GM23338 (cell line): ENCODE data around the gene CHRNA4. TPM values are rescaled to one million over a fixed set of nuclear protein-coding genes. Genes with fewer than 3 reads are reported as not detected.

Source experiments
- ATAC-seq: fragments of 200-7000 bp; cut with Tn5 transposase; 3 replicates; pipeline ENCODE4 v1.9.1; 2020
- DNase-seq: peaks from one replicate; pipeline ENCODE4 v3.0.0-alpha.2; 2015; ENCODE audit warnings: low spot score
- H2AFZ ChIP-seq: fragments of 200-600 bp; sonication (generic); 2 replicates; pipeline ENCODE4 v1.8.0; 2016; ENCODE audit warnings: antibody characterized with exemption, mild to moderate bottlenecking, moderate library complexity
- H3F3A ChIP-seq: fragments of 200-600 bp; sonication (generic); replicated peaks from 2 replicates; pipeline ENCODE4 v1.8.0; 2017; ENCODE audit warnings: antibody characterized with exemption, mixed run types, low read depth
- H3K27ac ChIP-seq: fragments of 200-600 bp; sonication (generic); 2 replicates; pipeline ENCODE4 v1.6.1; 2016; ENCODE audit warnings: low read depth
- H3K27me3 ChIP-seq: fragments of 200-600 bp; sonication (generic); 2 replicates; pipeline ENCODE4 v1.8.0; 2016; ENCODE audit warnings: mild to moderate bottlenecking, mixed run types, moderate library complexity; ENCODE audit not compliant: insufficient read depth
- H3K36me3 ChIP-seq: fragments of 200-600 bp; sonication (generic); 2 replicates; pipeline ENCODE4 v1.8.0; 2016; ENCODE audit warnings: mild to moderate bottlenecking; ENCODE audit not compliant: insufficient read depth
- H3K4me1 ChIP-seq: fragments of 200-600 bp; sonication (generic); 2 replicates; pipeline ENCODE4 v1.8.0; 2016; ENCODE audit warnings: mild to moderate bottlenecking, moderate library complexity; ENCODE audit not compliant: insufficient read depth
- H3K4me2 ChIP-seq: fragments of 200-600 bp; sonication (generic); 2 replicates; pipeline ENCODE4 v1.7.1; 2017; ENCODE audit warnings: mixed run types
- H3K4me3 ChIP-seq: fragments of 200-600 bp; sonication (generic); 2 replicates; pipeline ENCODE4 v1.6.1; 2016; ENCODE audit warnings: mixed run types
- H3K79me2 ChIP-seq: fragments of 200-600 bp; sonication (generic); replicated peaks from 2 replicates; pipeline ENCODE4 v1.8.0; 2017; ENCODE audit warnings: mild to moderate bottlenecking; ENCODE audit not compliant: insufficient read depth
- H3K9me2 ChIP-seq: fragments of 200-600 bp; sonication (generic); 2 replicates; pipeline ENCODE4 v1.8.0; 2017; ENCODE audit not compliant: insufficient read depth
- H4K20me1 ChIP-seq: fragments of 200-600 bp; sonication (generic); replicated peaks from 2 replicates; pipeline ENCODE4 v1.8.0; 2017; ENCODE audit warnings: mild to moderate bottlenecking; ENCODE audit not compliant: insufficient read depth
- H3K27ac Mint-ChIP-seq: 2 replicates; pipeline ENCODE4 v1.8.0; 2020; ENCODE audit warnings: inconsistent platforms, mild to moderate bottlenecking, moderate library complexity, mixed read lengths
- H3K27me3 Mint-ChIP-seq: 3 replicates; pipeline ENCODE4 v1.8.0; 2022; ENCODE audit warnings: low read depth, mild to moderate bottlenecking, moderate library complexity, mixed read lengths, inconsistent platforms; ENCODE audit not compliant: insufficient read depth, poor library complexity
- H3K36me3 Mint-ChIP-seq: 3 replicates; pipeline ENCODE4 v1.8.0; 2021; ENCODE audit warnings: low read depth, mild to moderate bottlenecking, inconsistent platforms, moderate library complexity, mixed read lengths
- H3K4me1 Mint-ChIP-seq: 3 replicates; pipeline ENCODE4 v1.8.0; 2020; ENCODE audit warnings: mild to moderate bottlenecking, inconsistent platforms, mixed read lengths
- H3K4me3 Mint-ChIP-seq: 3 replicates; pipeline ENCODE4 v1.8.0; 2021; ENCODE audit warnings: moderate library complexity, mild to moderate bottlenecking, inconsistent platforms, mixed read lengths
- H3K9me3 Mint-ChIP-seq: 3 replicates; pipeline ENCODE4 v1.8.0; 2020; ENCODE audit warnings: moderate library complexity, mild to moderate bottlenecking, inconsistent platforms, mixed read lengths
- EZH2 ChIP-seq: fragments of 200-600 bp; sonication (generic); IDR thresholded peaks from one replicate; pipeline ENCODE4 v1.8.0; 2017; ENCODE audit warnings: antibody characterized with exemption, mild to moderate bottlenecking, low read depth; ENCODE audit not compliant: unreplicated experiment
- EZH2phosphoT487 ChIP-seq: fragments of 200-600 bp; sonication (generic); IDR thresholded peaks from one replicate; pipeline ENCODE4 v1.8.1; 2018; ENCODE audit warnings: antibody characterized with exemption; ENCODE audit not compliant: unreplicated experiment
- NANOG ChIP-seq: IDR thresholded peaks from 2 replicates; pipeline ENCODE4 v1.6.1; 2016; ENCODE audit warnings: antibody characterized with exemption, borderline replicate concordance
- POLR2AphosphoS5 ChIP-seq: IDR thresholded peaks from 2 replicates; pipeline ENCODE4 v1.6.1; 2016; ENCODE audit warnings: antibody characterized with exemption, low read depth
- STAT1 ChIP-seq: IDR thresholded peaks from one replicate; pipeline ENCODE4 v1.6.1; 2016; ENCODE audit warnings: antibody characterized with exemption; ENCODE audit not compliant: unreplicated experiment
- ZNF331 ChIP-seq: fragments of 250-450 bp; sonication (Bioruptor Pico); IDR thresholded peaks from 2 replicates; pipeline ENCODE4 v1.5.0; 2020; ENCODE audit warnings: low read depth, mild to moderate bottlenecking, moderate library complexity
- polyA plus RNA-seq: library from polyadenylated mRNA; unstranded; fragments of >200 nt; fragmentation: Nextera tagmentation; extraction: Ambion mirVana; gene quantifications from 2 replicates; pipeline ENCODE4 v1.2.1, GENCODE V29; 2016
- total RNA-seq: library from RNA; depleted of rRNA; stranded (reverse); fragments of >200 nt; shearing (Covaris generic); gene quantifications from 2 replicates; pipeline ENCODE4 v1.2.3, GENCODE V29; 2014
- TF ChIP-seq, protein P1 (sequence below): IDR thresholded peaks from 2 replicates; pipeline ENCODE4 v1.6.1; 2016; ENCODE audit warnings: antibody characterized with exemption
- TF ChIP-seq, protein P2 (sequence below), 2 experiments: fragments of 200-600 bp in 1 of 2; sonication (generic) in 1 of 2; conservative IDR thresholded peaks; 2 replicates each; pipeline versions ENCODE4 v1.5.1 to v1.6.1; 2016 to 2017; ENCODE audit warnings: antibody characterized with exemption in 2 of 2, low read depth in 2 of 2, mild to moderate bottlenecking in 2 of 2, moderate library complexity in 1 of 2
- TF ChIP-seq, protein P3 (sequence below): fragments of 250-450 bp; sonication (Bioruptor Pico); IDR thresholded peaks from 2 replicates; pipeline ENCODE4 v1.5.0; 2020; ENCODE audit warnings: mild to moderate bottlenecking, moderate library complexity

The CHRNA4 gene
- total and polyA plus RNA-seq, 2 experiments from 2014 or later = 2.7 to 3.9 TPM

DNA sequence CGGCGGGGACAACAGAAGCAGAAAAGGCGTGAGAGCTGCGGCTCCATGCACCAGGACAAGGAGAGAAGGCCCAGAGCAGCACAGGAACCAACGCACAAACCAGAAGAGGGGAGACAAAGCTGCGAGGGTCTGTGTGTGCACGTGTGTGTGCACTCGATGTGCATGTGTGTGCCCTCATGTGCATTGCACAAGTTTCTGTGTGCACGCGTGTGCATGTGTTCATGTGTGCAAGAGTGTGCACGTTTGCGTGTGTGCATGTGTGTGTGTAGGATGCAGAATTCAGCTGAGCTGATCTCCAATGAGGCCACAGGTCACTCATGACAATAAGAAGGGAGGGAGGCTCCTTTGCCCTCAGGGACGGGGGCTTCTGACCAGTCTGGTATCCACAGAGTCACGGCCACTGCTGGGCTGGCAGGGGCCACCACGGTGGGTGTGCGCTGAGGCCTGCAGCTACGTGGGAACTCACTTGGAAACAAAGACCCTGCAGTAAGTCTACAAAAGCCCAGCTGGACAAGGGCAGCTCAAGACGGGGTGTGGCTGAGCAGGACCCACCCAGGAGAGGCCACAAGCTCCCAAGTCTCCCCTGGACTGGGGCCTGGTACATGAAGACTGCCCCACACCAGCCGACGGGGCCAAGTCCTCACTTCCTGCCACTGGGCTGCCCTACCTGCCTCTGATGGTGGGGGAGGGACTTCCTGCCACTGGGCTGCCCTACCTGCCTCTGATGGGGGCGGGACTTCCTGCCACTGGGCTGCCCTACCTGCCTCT is 48.1 kb upstream of the CHRNA4 start (continued):
- TF ChIP-seq, protein P1, sequence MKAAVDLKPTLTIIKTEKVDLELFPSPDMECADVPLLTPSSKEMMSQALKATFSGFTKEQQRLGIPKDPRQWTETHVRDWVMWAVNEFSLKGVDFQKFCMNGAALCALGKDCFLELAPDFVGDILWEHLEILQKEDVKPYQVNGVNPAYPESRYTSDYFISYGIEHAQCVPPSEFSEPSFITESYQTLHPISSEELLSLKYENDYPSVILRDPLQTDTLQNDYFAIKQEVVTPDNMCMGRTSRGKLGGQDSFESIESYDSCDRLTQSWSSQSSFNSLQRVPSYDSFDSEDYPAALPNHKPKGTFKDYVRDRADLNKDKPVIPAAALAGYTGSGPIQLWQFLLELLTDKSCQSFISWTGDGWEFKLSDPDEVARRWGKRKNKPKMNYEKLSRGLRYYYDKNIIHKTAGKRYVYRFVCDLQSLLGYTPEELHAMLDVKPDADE = peak; percentile 24; the same call in 1 of the 2 replicates
- no peak for TF ChIP-seq EZH2
- TF ChIP-seq STAT1 = no peak

DNA sequence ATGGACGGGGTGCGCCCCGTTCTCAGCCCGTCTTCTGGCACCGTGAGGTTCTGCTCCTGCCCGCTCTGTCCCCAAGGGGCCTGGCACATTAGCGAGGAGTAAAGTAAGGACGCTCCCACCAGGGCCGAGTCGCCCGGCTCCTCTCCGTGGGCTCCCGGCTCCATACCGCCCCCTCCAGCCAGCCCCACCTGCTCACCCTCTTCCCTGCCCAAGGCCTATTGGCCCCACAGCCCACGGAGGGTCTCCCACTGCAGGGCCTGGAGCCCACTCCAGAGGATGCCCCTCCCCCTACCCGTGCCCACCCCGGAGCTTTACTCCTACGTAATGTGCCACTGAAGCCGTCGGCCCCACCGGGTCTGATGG is 47.5 kb upstream of the CHRNA4 start:
- Mint-ChIP-seq H3K4me3 (no peak overlapping the region; the same call in 2 of the 3 replicates), H3K27me3 (peaks cover 13% of the 10 kb centered on the region), H3K36me3 (no peaks in the 10 kb centered on the region), H3K9me3 (no peaks in the 10 kb centered on the region), H3K27ac (no peak overlapping the region), H3K4me1 (peaks cover 14% of the 10 kb centered on the region)
- no peaks in the 10 kb centered on the region for H3K36me3 ChIP-seq
- H3K27me3 ChIP-seq = no peaks in the 10 kb centered on the region
- DNase-seq (no peak), ATAC-seq (peak; percentile 6)
- peaks cover 3% of the 10 kb centered on the region; the same call in 1 of the 2 replicates for H3K4me1 ChIP-seq
- H3F3A ChIP-seq = 0 out of 2 replicates have a peak, but pooled peaks cover 5% of the 10 kb centered on the region
- no peak overlapping the region for H3K27ac ChIP-seq
- peaks cover 6% of the 10 kb centered on the region; the same call in 1 of the 2 replicates for H3K9me2 ChIP-seq
- H2AFZ ChIP-seq = no peak overlapping the region
- H3K79me2 ChIP-seq = no peaks in the 10 kb centered on the region
- no peaks in the 10 kb centered on the region for H4K20me1 ChIP-seq
- TF ChIP-seq, protein P2, sequence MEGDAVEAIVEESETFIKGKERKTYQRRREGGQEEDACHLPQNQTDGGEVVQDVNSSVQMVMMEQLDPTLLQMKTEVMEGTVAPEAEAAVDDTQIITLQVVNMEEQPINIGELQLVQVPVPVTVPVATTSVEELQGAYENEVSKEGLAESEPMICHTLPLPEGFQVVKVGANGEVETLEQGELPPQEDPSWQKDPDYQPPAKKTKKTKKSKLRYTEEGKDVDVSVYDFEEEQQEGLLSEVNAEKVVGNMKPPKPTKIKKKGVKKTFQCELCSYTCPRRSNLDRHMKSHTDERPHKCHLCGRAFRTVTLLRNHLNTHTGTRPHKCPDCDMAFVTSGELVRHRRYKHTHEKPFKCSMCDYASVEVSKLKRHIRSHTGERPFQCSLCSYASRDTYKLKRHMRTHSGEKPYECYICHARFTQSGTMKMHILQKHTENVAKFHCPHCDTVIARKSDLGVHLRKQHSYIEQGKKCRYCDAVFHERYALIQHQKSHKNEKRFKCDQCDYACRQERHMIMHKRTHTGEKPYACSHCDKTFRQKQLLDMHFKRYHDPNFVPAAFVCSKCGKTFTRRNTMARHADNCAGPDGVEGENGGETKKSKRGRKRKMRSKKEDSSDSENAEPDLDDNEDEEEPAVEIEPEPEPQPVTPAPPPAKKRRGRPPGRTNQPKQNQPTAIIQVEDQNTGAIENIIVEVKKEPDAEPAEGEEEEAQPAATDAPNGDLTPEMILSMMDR (conservative IDR thresholded peaks at IDR 0.05; ENCODE audit: low read depth in 2 of 2) = peak in 1 of 2 experiments; percentile 26; a peak in 2 of 4 replicates
- no peak for TF ChIP-seq EZH2phosphoT487
- no peak overlapping the region for H3K4me2 ChIP-seq
- no peak overlapping the region for H3K4me3 ChIP-seq

DNA sequence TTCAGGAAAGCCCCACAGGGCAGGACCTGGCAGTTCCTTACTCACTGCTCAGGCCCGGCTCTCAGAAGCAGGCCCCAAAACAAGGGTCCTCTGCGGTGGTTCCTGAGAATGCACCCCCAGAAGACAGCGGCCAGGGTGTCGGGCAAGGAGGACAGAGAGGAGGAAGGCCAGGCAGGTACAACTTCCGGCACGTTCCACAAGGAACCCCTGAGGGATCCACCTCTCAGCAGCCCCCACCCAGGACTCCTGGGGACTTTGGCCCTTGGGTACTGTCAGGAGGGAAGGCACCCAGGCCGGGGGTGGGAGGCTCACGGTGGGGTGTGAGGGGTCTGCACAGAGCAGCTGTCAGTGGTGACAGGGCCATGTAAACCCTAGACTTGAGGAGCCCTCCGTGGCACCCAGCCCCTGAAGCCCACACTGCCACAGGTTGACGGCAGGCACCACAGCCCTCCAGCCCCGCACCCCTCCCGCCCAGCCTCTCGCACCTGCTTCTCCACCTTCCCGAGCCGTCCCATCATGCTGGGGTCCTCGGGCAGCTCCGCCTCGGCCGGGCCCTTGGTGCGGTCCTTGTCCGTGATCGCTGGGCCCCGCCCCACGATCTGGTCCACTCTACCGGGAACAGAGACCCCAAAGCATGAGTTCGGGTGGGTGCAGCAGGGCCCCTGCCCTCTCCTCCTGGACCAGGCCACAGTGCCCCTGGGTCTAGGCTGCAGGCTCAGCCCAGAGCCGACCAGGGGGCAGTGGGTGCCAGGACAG is 47.0 kb upstream of the CHRNA4 start:
- Mint-ChIP-seq H3K4me3 (no peak overlapping the region), H3K4me1 (peaks cover 17% of the 10 kb centered on the region), H3K27ac (no peak overlapping the region), H3K9me3 (no peaks in the 10 kb centered on the region), H3K27me3 (peaks cover 14% of the 10 kb centered on the region), H3K36me3 (no peaks in the 10 kb centered on the region)
- no peak for DNase-seq
- Histone ChIP-seq H3F3A (0 out of 2 replicates have a peak, but pooled peaks cover 5% of the 10 kb centered on the region), H3K36me3 (no peaks in the 10 kb centered on the region), H3K9me2 (peaks cover 6% of the 10 kb centered on the region; the same call in 1 of the 2 replicates), H3K4me2 (no peak overlapping the region), H3K79me2 (no peaks in the 10 kb centered on the region), H3K27ac (no peak overlapping the region), H2AFZ (no peak overlapping the region), H4K20me1 (no peaks in the 10 kb centered on the region), H3K4me3 (no peak overlapping the region), H3K27me3 (no peaks in the 10 kb centered on the region), H3K4me1 (peaks cover 3% of the 10 kb centered on the region; the same call in 1 of the 2 replicates)
- TF ChIP-seq NANOG = no peak
- no peak for TF ChIP-seq POLR2AphosphoS5
- TF ChIP-seq, protein P3, sequence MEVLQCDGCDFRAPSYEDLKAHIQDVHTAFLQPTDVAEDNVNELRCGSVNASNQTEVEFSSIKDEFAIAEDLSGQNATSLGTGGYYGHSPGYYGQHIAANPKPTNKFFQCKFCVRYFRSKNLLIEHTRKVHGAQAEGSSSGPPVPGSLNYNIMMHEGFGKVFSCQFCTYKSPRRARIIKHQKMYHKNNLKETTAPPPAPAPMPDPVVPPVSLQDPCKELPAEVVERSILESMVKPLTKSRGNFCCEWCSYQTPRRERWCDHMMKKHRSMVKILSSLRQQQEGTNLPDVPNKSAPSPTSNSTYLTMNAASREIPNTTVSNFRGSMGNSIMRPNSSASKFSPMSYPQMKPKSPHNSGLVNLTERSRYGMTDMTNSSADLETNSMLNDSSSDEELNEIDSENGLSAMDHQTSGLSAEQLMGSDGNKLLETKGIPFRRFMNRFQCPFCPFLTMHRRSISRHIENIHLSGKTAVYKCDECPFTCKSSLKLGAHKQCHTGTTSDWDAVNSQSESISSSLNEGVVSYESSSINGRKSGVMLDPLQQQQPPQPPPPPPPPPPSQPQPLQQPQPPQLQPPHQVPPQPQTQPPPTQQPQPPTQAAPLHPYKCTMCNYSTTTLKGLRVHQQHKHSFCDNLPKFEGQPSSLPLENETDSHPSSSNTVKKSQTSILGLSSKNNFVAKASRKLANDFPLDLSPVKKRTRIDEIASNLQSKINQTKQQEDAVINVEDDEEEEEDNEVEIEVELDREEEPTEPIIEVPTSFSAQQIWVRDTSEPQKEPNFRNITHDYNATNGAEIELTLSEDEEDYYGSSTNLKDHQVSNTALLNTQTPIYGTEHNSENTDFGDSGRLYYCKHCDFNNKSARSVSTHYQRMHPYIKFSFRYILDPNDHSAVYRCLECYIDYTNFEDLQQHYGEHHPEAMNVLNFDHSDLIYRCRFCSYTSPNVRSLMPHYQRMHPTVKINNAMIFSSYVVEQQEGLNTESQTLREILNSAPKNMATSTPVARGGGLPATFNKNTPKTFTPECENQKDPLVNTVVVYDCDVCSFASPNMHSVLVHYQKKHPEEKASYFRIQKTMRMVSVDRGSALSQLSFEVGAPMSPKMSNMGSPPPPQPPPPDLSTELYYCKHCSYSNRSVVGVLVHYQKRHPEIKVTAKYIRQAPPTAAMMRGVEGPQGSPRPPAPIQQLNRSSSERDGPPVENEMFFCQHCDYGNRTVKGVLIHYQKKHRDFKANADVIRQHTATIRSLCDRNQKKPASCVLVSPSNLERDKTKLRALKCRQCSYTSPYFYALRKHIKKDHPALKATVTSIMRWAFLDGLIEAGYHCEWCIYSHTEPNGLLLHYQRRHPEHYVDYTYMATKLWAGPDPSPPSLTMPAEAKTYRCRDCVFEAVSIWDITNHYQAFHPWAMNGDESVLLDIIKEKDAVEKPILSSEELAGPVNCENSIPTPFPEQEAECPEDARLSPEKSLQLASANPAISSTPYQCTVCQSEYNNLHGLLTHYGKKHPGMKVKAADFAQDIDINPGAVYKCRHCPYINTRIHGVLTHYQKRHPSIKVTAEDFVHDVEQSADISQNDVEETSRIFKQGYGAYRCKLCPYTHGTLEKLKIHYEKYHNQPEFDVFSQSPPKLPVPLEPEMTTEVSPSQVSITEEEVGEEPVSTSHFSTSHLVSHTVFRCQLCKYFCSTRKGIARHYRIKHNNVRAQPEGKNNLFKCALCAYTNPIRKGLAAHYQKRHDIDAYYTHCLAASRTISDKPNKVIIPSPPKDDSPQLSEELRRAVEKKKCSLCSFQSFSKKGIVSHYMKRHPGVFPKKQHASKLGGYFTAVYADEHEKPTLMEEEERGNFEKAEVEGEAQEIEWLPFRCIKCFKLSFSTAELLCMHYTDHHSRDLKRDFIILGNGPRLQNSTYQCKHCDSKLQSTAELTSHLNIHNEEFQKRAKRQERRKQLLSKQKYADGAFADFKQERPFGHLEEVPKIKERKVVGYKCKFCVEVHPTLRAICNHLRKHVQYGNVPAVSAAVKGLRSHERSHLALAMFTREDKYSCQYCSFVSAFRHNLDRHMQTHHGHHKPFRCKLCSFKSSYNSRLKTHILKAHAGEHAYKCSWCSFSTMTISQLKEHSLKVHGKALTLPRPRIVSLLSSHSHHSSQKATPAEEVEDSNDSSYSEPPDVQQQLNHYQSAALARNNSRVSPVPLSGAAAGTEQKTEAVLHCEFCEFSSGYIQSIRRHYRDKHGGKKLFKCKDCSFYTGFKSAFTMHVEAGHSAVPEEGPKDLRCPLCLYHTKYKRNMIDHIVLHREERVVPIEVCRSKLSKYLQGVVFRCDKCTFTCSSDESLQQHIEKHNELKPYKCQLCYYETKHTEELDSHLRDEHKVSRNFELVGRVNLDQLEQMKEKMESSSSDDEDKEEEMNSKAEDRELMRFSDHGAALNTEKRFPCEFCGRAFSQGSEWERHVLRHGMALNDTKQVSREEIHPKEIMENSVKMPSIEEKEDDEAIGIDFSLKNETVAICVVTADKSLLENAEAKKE (CRISPR knock-in tag) = no peak
- TF ChIP-seq ZNF331 = no peak
- no peak for TF ChIP-seq EZH2phosphoT487
- no peak for ATAC-seq
